Coronary artery (tissue), 2 donors: Measurements from ENCODE around the gene GRIA4.

Experiments used
- DNase-seq: peaks from one replicate; pipeline ENCODE4 v3.0.0-alpha.2; 2017; ENCODE audit warnings: low spot score
- H3K27ac ChIP-seq, 2 donors: fragments of 200-600 bp; sonication (generic); one replicate each; pipeline ENCODE4 v1.5.1; 2016 to 2019
- H3K4me3 ChIP-seq: fragments of 200-600 bp; sonication (generic); 2 replicates; pipeline ENCODE4 v1.5.1; 2016; ENCODE audit warnings: mild to moderate bottlenecking, moderate library complexity
- CTCF ChIP-seq: fragments of 200-600 bp; sonication (generic); IDR thresholded peaks from one replicate; pipeline ENCODE4 v1.5.1; 2019; ENCODE audit warnings: antibody characterized with exemption

GRIA4 gene

GRCh38 chr11:105838668-105839384 is 229.0 kb downstream of the GRIA4 start:
- TF ChIP-seq CTCF = no peak
- no peak overlapping the region for H3K27ac ChIP-seq
- DNase-seq = no peak
- H3K4me3 ChIP-seq = no peak overlapping the region

GRCh38 chr11:105840391-105840790 is 230.5 kb downstream of the GRIA4 start:
- Histone ChIP-seq H3K4me3 (no peak overlapping the region), H3K27ac (no peak overlapping the region)
- no peak for TF ChIP-seq CTCF
- no peak for DNase-seq

GRCh38 chr11:105852403-105852802 is 242.5 kb downstream of the GRIA4 start:
- no peak overlapping the region for H3K27ac ChIP-seq
- H3K4me3 ChIP-seq = no peak overlapping the region
- TF ChIP-seq CTCF = no peak
- no peak for DNase-seq

- no peak overlapping the region for H3K4me3 ChIP-seq
- no peak for DNase-seq
- no peak for TF ChIP-seq CTCF
- H3K27ac ChIP-seq = no peak overlapping the region
These were observed 244.4 kb downstream of the GRIA4 start for GRCh38 chr11:105854269-105854668.

GRCh38 chr11:105856954-105857353 is 247.1 kb downstream of the GRIA4 start:
- Histone ChIP-seq H3K4me3 (no peak overlapping the region), H3K27ac (no peak overlapping the region)
- TF ChIP-seq CTCF = no peak
- no peak for DNase-seq

GRCh38 chr11:105857728-105858127 is 247.9 kb downstream of the GRIA4 start:
- TF ChIP-seq CTCF = no peak
- no peak for DNase-seq
- no peak overlapping the region for H3K27ac ChIP-seq
- H3K4me3 ChIP-seq = no peak overlapping the region

- no peak for DNase-seq
- TF ChIP-seq CTCF = no peak
- Histone ChIP-seq H3K27ac (no peak overlapping the region), H3K4me3 (no peak overlapping the region)
These were observed 249.0 kb downstream of the GRIA4 start for GRCh38 chr11:105858841-105859240.
